ENCODE measurements around the gene TFR2. TPM values are rescaled to one million over a fixed set of nuclear protein-coding genes. Genes with fewer than 3 reads are reported as not detected.
A peak's percentile ranks its signal among the peaks of the same experiment; 100 is the strongest.

The TFR2 gene
- total and polyA plus RNA-seq, 4 donors, result 0.45 to 2.1 TPM; not detected in 2

DNA sequence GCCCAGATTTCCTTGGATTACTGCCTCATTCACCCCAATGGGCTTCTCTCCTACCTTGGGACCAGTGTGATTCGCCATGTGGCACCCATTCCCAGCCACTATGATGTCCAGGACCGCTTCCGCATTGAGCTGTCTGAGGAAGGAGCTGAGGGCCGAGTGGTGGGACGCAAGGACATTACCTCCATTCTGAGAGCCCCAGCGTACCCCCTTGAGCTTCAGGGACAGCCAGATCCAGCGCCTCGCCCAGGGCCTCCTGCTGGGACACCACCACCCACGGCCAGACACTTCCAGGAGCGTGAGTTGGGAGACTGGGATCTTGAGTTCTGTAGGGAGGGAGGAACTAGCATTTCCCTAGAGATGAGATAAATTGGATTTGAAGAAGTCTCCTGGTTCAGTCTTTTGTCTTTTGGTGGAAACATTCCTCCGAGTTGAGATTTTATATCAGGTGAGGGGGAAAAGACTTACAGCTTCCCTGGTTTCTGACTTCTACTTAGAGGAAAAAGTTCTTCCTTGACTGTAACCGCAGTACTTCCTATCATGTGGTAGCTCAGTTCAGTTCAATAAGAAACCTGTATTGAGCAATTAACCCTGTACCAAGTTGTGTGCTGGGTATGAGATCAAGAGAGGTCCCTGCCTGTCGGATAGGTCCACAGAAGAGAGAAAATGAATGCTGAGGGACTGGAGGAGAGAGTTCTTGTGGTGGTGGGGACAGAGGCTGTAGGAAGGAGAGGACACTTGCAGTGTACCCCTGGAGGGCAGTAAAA is 27.8 kb downstream of the TFR2 start:
- no peak overlapping the region for H3K27ac ChIP-seq (ENCODE audit: low read depth in 1 of 2, low read length in 2 of 2)
- WGBS, 2 donors, result 87 to 88% methylated on average over 13 of the region's 13 CpGs
- DNase-seq (no peak), ATAC-seq (ENCODE audit: low FRiP score) (no peak)
- no peak overlapping the region for H3K4me3 ChIP-seq (ENCODE audit: low read length in 2 of 2)
- no peaks in the 10 kb centered on the region for H3K36me3 ChIP-seq (ENCODE audit: control insufficient read depth in 1 of 2, insufficient read depth in 2 of 2, low read length in 1 of 2)
- no peaks in the 10 kb centered on the region for H3K27me3 ChIP-seq (ENCODE audit: control insufficient read depth in 1 of 2, insufficient read depth in 2 of 2, low read length in 1 of 2)
- no peaks in the 10 kb centered on the region for H3K9me3 ChIP-seq (ENCODE audit: control insufficient read depth, low read length)
- intact Hi-C loops (cut with DNase I), result loop anchor here (2.0 to 5.0 kb wide), 3 partner anchors 29 to 79 kb away; partner anchors contain the start of genes GIGYF1 (in 1 of the 2) and GNB2 (in 1 of the 2)
- H3K4me1 ChIP-seq (ENCODE audit: control insufficient read depth in 1 of 2, insufficient read depth in 2 of 2, low read length in 2 of 2), result no peaks in the 10 kb centered on the region

DNA sequence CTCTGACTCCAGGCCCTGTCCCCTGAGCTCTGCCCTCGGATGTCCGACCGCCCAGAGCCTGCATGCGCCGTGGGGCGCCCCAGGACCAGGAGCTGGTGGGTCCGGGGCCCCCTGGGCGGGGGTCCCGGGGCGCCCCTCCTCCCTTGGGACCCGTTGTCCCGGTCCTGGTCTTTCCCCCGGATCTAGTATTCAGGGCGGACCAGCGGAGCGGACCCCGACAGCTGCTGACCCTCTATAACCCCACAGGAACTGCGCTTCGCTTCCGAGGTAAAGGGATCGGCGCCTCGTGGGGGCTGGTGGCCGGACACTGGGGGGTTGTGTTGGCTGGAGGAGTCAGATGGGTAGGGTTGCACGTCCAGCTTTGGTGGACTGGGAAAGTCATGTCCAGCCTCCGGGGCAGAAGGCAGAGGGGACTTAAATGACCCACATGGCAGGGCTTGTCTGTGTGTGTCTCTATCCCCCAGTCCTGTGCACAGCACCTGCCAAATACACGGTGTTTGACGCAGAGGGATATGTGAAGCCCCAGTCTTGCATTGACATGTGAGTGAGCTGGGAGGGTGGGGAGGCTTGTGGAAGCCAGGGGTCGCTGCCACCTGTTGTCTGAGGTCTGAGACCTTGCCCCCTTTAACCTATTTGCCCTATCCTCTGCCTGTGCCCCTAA is 28.5 kb downstream of the TFR2 start:
- Histone ChIP-seq H3K9me3 (ENCODE audit: control insufficient read depth, low read length) (no peaks in the 10 kb centered on the region), H3K27me3 (ENCODE audit: control insufficient read depth in 1 of 2, insufficient read depth in 2 of 2, low read length in 1 of 2) (no peaks in the 10 kb centered on the region), H3K36me3 (ENCODE audit: control insufficient read depth in 1 of 2, insufficient read depth in 2 of 2, low read length in 1 of 2) (no peaks in the 10 kb centered on the region), H3K27ac (ENCODE audit: low read depth in 1 of 2, low read length in 2 of 2) (no peak overlapping the region), H3K4me3 (ENCODE audit: low read length in 2 of 2) (peak overlapping the region; percentile 58 to 62), H3K4me1 (ENCODE audit: control insufficient read depth in 1 of 2, insufficient read depth in 2 of 2, low read length in 2 of 2) (no peaks in the 10 kb centered on the region)
- no peak for DNase-seq
- WGBS, 2 donors, result 1 to 3% methylated on average over 28 to 29 of the region's 29 CpGs
- intact Hi-C loops (cut with DNase I), result loop anchor here (1.0 to 5.0 kb wide), 4 partner anchors 28 to 79 kb away; partner anchors contain the start of genes GNB2 (in 2 of the 2) and GIGYF1 (in 1 of the 2)
- peak; percentile 40 for ATAC-seq (ENCODE audit: low FRiP score)

DNA sequence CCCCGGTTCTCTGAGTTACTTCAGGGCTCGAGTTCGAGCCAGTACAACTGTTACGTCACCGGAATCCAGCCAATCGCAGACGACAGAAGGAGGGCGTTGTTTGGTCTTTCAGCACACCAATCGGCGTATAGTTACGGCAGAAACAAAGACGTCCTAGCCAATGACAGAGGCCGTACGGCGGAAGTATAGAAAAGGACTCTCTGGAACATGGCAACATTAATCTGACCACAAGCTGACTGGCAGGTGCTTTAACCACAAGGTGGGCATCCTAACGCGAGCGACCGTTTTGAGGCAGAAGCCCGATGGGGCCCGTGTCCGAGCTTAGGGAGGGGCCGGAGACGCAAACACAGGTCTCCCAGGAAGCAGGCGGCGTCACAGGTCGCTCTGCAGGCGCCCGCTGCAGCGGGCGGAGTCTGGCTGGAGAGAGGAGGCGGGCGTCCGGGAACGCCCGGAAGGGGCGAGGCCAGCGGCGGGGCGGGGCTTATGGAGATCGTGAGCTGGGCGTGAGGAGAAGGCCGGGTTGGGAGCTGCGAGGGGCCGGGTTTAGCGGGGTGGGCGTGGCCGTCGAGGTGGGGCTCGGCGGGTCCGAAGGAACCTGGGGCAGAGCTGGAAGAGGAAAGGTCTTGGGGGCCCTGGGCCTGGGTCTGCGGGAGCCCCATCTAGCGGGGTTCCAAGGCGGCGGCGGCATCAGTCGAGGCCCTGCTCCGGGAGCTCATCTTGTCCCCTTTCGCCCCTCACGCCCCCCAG is 29.2 kb downstream of the TFR2 start, which contains the start of gene MOSPD3:
Gene MOSPD3 (plus strand): TSS at position 558 of the 747 bp plus-strand sequence. CDS start 252 bp downstream, outside the sequence.
- ATAC-seq (ENCODE audit: low FRiP score), result peak; percentile 98

DNA sequence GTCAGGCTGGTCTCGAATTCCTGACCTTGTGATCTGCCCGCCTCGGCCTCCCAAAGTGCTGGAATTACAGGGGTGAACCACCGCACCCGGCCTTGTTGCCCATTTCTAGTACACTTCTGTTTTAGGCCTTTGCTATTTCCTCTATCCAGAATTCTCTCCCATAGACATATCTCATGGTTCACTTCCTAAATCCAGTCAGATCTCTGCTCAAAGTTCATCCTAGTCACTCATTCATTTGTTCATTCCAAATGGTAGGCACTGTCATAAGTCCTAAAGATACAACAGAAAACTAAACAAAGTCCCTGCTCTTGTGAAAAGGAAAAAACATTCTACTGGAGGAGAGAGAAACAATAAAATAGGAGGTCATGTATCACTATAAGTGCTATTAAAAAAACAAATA is 31.4 kb downstream of the TFR2 start:
- intact Hi-C loops (cut with DNase I), result loop anchor here (5.0 kb wide), 2 partner anchors 62 to 82 kb away; partner anchors contain the start of genes GIGYF1 (in 1 of the 2) and GNB2 (in 1 of the 2)

More for the DNA sequence above, 29.2 kb downstream of the TFR2 start, which contains the start of gene MOSPD3:
- DNase-seq, result peak; percentile 99 to 100
- 0 to 1% methylated on average over 59 to 61 of the region's 61 CpGs for WGBS, 2 donors
- Histone ChIP-seq H3K27me3 (ENCODE audit: control insufficient read depth in 1 of 2, insufficient read depth in 2 of 2, low read length in 1 of 2) (no peaks in the 10 kb centered on the region), H3K4me3 (ENCODE audit: low read length in 2 of 2) (peak within 1 kb of the TSS; percentile 58 to 62), H3K9me3 (ENCODE audit: control insufficient read depth, low read length) (no peaks in the 10 kb centered on the region), H3K27ac (ENCODE audit: low read depth in 1 of 2, low read length in 2 of 2) (peak within 1 kb of the TSS in 1 of 2 donors; percentile 87), H3K4me1 (ENCODE audit: control insufficient read depth in 1 of 2, insufficient read depth in 2 of 2, low read length in 2 of 2) (no peaks in the 10 kb centered on the region), H3K36me3 (ENCODE audit: control insufficient read depth in 1 of 2, insufficient read depth in 2 of 2, low read length in 1 of 2) (no peaks in the 10 kb centered on the region)
- intact Hi-C loops (cut with DNase I), result loop anchor here (1.0 to 5.0 kb wide), 4 partner anchors 27 to 80 kb away; partner anchors contain the start of genes GNB2 (in 2 of the 2) and GIGYF1 (in 1 of the 2)

DNA sequence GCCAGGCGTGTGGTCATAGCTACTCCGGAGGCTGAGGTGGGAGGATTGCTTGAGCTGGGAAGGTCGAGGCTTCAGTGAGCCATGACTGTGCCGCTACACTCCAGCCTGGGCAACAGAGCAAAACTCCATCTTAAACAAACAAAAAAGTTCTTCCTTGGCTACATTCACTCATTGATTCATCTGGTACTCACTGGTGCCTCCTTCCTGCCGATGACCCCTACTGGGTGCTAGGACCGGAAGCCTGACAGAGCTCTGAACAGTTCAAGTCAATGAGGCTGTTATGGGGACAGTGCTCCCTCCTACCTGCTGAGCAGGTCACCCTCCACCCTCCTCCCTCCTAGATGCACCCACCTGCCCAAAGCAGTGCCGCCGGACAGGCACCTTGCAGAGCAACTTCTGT is 34.2 kb downstream of the TFR2 start:
- WGBS, 2 donors, result 86% methylated on average over 8 of the region's 8 CpGs
- H3K27ac ChIP-seq (ENCODE audit: low read depth in 1 of 2, low read length in 2 of 2), result no peak overlapping the region
- ATAC-seq (ENCODE audit: low FRiP score) (no peak), DNase-seq (no peak)
- no peaks in the 10 kb centered on the region for H3K4me1 ChIP-seq (ENCODE audit: control insufficient read depth in 1 of 2, insufficient read depth in 2 of 2, low read length in 2 of 2)
- no peak overlapping the region for H3K4me3 ChIP-seq (ENCODE audit: low read length in 2 of 2)
- H3K27me3 ChIP-seq (ENCODE audit: control insufficient read depth in 1 of 2, insufficient read depth in 2 of 2, low read length in 1 of 2), result no peaks in the 10 kb centered on the region
- intact Hi-C loops (cut with DNase I), result no loop called here
- no peaks in the 10 kb centered on the region for H3K36me3 ChIP-seq (ENCODE audit: control insufficient read depth in 1 of 2, insufficient read depth in 2 of 2, low read length in 1 of 2)
- H3K9me3 ChIP-seq (ENCODE audit: control insufficient read depth, low read length), result no peaks in the 10 kb centered on the region

More for the DNA sequence above, 31.4 kb downstream of the TFR2 start:
- Histone ChIP-seq H3K4me3 (ENCODE audit: low read length in 2 of 2) (no peak overlapping the region), H3K27me3 (ENCODE audit: control insufficient read depth in 1 of 2, insufficient read depth in 2 of 2, low read length in 1 of 2) (no peaks in the 10 kb centered on the region), H3K9me3 (ENCODE audit: control insufficient read depth, low read length) (no peaks in the 10 kb centered on the region), H3K4me1 (ENCODE audit: control insufficient read depth in 1 of 2, insufficient read depth in 2 of 2, low read length in 2 of 2) (no peaks in the 10 kb centered on the region), H3K36me3 (ENCODE audit: control insufficient read depth in 1 of 2, insufficient read depth in 2 of 2, low read length in 1 of 2) (no peaks in the 10 kb centered on the region), H3K27ac (ENCODE audit: low read depth in 1 of 2, low read length in 2 of 2) (no peak overlapping the region)
- ATAC-seq (ENCODE audit: low FRiP score) (no peak), DNase-seq (no peak)
- WGBS, 2 donors, result 91 to 94% methylated on average over 5 of the region's 5 CpGs

DNA sequence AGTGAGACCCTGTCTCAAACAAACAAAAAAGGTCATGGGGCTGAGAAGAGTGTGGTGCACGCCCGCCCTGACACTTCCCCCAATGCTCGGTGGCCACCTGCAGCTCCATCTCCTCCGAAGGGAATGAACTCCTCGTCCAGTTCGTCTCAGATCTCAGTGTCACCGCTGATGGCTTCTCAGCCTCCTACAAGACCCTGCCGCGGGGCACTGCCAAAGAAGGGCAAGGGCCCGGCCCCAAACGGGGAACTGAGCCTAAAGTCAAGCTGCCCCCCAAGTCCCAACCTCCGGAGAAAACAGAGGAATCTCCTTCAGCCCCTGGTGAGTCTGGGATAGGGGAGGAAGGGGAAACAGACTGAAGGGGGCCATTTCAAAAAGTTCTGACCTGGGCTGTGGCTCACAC is 35.0 kb downstream of the TFR2 start:
- WGBS, 2 donors, result 90 to 93% methylated on average over 12 of the region's 12 CpGs
- no peaks in the 10 kb centered on the region for H3K9me3 ChIP-seq (ENCODE audit: control insufficient read depth, low read length)
- H3K4me3 ChIP-seq (ENCODE audit: low read length in 2 of 2), result no peak overlapping the region
- H3K27ac ChIP-seq (ENCODE audit: low read depth in 1 of 2, low read length in 2 of 2), result no peak overlapping the region
- H3K27me3 ChIP-seq (ENCODE audit: control insufficient read depth in 1 of 2, insufficient read depth in 2 of 2, low read length in 1 of 2), result no peaks in the 10 kb centered on the region
- H3K4me1 ChIP-seq (ENCODE audit: control insufficient read depth in 1 of 2, insufficient read depth in 2 of 2, low read length in 2 of 2), result no peaks in the 10 kb centered on the region
- H3K36me3 ChIP-seq (ENCODE audit: control insufficient read depth in 1 of 2, insufficient read depth in 2 of 2, low read length in 1 of 2), result no peaks in the 10 kb centered on the region
- intact Hi-C loops (cut with DNase I), result no loop called here
- ATAC-seq (ENCODE audit: low FRiP score), result no peak
- no peak for DNase-seq

DNA sequence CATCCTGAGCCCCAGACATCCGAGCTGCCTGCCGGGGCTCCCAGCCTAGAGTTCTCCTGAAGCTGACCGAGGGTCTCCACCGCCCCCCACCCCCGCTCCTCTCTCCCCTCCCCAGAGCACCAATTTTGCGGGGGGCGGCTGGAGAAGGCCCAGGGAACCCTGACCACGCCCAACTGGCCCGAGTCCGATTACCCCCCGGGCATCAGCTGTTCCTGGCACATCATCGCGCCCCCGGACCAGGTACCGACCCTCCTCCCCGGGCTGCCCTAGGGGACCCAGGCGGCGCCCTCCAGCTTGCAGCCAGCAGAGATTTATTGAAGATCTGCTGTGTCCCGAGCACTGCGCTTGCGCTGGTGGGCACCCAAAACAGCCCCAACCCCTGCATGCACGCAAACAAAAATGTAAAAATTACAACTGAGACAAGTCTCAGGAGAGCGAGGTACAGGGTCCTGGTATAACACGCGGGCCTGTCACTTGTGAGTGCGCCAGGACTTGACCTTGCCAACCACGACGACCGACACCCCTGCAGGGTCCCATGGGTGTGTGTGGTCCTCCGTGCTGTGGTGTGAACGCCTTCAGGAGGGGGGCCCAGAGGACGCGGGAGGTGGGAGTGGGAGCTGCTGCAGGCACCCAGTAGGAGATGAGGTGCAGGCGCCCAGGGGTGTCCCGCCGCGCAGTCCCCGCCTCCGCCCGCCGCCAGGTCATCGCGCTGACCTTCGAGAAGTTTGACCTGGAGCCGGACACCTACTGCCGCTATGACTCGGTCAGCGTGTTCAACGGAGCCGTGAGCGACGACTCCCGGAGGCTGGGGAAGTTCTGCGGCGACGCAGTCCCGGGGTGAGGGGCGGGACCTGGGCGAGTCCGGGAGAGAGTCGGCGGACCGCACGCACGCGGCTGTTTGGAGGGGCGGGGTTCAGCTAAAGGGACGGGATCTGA is 36.1 kb downstream of the TFR2 start:
- no peaks in the 10 kb centered on the region for H3K36me3 ChIP-seq (ENCODE audit: control insufficient read depth in 1 of 2, insufficient read depth in 2 of 2, low read length in 1 of 2)
- no peak overlapping the region for H3K27ac ChIP-seq (ENCODE audit: low read depth in 1 of 2, low read length in 2 of 2)
- H3K9me3 ChIP-seq (ENCODE audit: control insufficient read depth, low read length), result no peaks in the 10 kb centered on the region
- H3K4me1 ChIP-seq (ENCODE audit: control insufficient read depth in 1 of 2, insufficient read depth in 2 of 2, low read length in 2 of 2), result no peaks in the 10 kb centered on the region
- peak overlapping the region in 1 of 2 donors; percentile 51 for H3K4me3 ChIP-seq (ENCODE audit: low read length in 2 of 2)
- DNase-seq, result peak in 1 of 2 donors; percentile 72
- WGBS, 2 donors, result 51 to 52% methylated on average over 65 to 68 of the region's 68 CpGs
- ATAC-seq (ENCODE audit: low FRiP score), result no peak
- intact Hi-C loops (cut with DNase I), result no loop called here
- H3K27me3 ChIP-seq (ENCODE audit: control insufficient read depth in 1 of 2, insufficient read depth in 2 of 2, low read length in 1 of 2), result no peaks in the 10 kb centered on the region
